GM21526 (cell line): Measurements from ENCODE around the gene NRL.

Experiments
- ATAC-seq: cut with Tn5 transposase; IDR thresholded peaks from one replicate; pipeline ENCODE4 v1.9.1; 2021; ENCODE audit warnings: moderate library complexity; ENCODE audit not compliant: unreplicated experiment, low FRiP score

Gene NRL

GRCh38 chr14:24068711-24069410 lies 45.9 kb downstream of the NRL start:
- no peak for ATAC-seq

GRCh38 chr14:24067133-24068082 lies 47.3 kb downstream of the NRL start:
- ATAC-seq = no peak

GRCh38 chr14:24066496-24067132 lies 48.1 kb downstream of the NRL start:
- no peak for ATAC-seq

- ATAC-seq = no peak
Measured at GRCh38 chr14:24065408-24065807, 49.3 kb downstream of the NRL start.

GRCh38 chr14:24064856-24065255 lies 49.9 kb downstream of the NRL start:
- no peak for ATAC-seq

GRCh38 chr14:24064091-24064795 lies 50.5 kb downstream of the NRL start:
- no peak for ATAC-seq

GRCh38 chr14:24063263-24063836 lies 51.4 kb downstream of the NRL start:
- no peak for ATAC-seq

- no peak for ATAC-seq
Measured at GRCh38 chr14:24062216-24062980, 52.4 kb downstream of the NRL start.

- ATAC-seq = no peak
Measured at GRCh38 chr14:24060984-24061913, 53.5 kb downstream of the NRL start.

GRCh38 chr14:24060443-24060842 lies 54.3 kb downstream of the NRL start:
- ATAC-seq = no peak

GRCh38 chr14:24059841-24060388 lies 54.8 kb downstream of the NRL start:
- no peak for ATAC-seq

- no peak for ATAC-seq
Measured at GRCh38 chr14:24058951-24059475, 55.7 kb downstream of the NRL start.

GRCh38 chr14:24058260-24058950 lies 56.3 kb downstream of the NRL start:
- ATAC-seq = no peak

- no peak for ATAC-seq
Measured at GRCh38 chr14:24057867-24058259, 56.9 kb downstream of the NRL start.

- ATAC-seq = no peak
Measured at GRCh38 chr14:24057271-24057670, 57.5 kb downstream of the NRL start.

- no peak for ATAC-seq
Measured at GRCh38 chr14:24056800-24057184, 58.0 kb downstream of the NRL start.
